Stimulated activated CD4-positive, alpha-beta T cell treated with anti-CD3 and anti-CD28 coated beads, Interleukin-12 subunit alpha, Interleukin-12 subunit beta, amount 100 ng/mL, for 48 hours (primary cell): ENCODE measurements around the gene CARD10.
"Not testable (repeated sequence)": the region's sequence is repeated elsewhere in the genome, so short reads cannot be mapped to it uniquely, and the experiment has no call there.

Experiments
- DNase-seq, 3 donors: peaks; one replicate each; pipeline ENCODE4 v3.0.0-alpha.2; 2020; ENCODE audit warnings: low read depth in 2 of 3, low spot score in 1 of 3

CARD10 gene

DNA sequence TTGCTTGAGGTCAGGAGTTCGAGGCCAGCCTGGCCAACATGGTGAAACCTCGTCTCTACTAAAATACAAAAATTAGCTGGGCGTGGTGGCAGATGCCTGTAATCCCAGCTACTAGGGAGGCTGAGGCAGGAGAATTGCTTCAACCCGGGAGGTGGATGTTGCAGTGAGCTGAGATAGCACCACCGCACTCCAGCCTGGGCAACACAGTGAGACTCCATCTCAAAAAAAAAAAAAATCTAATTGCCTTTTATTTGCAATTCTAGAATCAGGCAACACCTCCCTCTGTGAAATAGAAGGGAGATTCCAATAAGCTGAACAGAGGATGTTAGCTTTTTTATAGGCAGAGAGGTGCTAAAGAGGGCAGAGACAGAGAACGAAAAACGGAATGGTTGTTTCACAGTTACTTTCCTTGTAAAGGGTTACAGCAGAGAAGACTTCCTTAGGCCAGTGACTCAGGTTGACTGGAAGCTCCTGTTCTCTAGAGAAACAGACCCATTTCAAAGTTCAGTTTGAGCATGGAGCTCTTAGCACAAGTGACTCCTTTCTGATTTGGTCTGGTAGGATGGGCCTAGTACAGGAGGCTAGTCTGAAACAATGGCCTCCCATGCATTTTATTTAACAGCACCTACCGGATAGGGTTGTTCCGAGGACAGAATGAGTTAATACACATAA is 8.0 kb upstream of the CARD10 start:
- DNase-seq: not testable (repeated sequence)

DNA sequence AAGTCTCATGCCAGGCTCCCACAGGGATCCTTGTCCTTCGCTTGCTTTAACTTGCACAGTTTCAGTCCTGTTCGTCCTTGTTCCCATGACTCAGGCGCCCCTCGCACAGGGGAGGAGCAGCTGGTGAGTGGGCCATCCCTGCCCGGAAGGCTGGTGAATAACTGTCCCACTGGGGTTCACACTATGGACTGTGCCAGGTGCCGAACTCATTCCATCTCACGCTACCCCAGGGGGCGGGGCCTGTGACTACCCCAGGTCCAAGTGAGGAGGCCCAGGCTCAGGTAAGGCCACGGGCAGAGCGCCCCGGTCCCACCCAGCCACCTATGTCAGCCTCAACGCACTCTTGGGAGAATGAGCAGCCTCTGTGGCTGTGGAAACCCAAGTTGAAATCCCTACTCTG is 7.2 kb upstream of the CARD10 start:
- no peak for DNase-seq

- no peak for DNase-seq
These were observed 6.6 kb upstream of the CARD10 start for GRCh38 chr22:37525746-37526350.

DNA sequence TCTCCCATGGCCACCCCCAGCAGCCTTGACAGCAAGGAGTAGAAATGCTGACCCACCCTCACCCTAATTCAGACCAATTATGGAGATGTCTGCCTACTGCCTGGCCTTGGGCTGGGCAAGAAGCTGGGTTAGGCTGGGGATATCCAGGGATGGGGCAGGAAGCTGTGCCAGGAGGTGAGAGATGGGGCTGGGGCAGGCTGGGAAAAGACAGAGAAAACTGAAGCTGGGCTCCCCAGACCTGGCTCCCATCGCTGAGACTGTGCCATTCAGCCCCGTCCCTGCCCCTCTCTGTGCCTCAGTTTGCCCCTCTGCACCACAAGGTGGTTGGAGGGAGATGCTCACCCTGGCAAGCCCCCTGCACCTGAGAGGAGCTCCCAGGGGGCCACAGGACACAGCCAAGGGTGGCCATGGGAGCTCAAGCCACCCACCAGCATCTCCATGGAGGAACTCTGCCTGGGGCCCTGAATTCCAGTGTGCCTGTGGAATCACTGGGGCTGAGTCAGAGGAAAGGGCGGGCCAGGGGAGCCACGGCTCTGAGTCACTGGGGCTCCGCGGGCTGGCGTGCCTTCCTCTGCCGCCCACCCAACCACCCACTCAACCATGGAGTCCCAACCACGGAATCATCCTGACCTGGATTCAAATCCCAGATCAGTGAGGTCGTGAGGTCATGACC is 6.0 kb upstream of the CARD10 start:
- peak in 1 of 3 donors; percentile 16 for DNase-seq

GRCh38 chr22:37522482-37522881 is 3.3 kb upstream of the CARD10 start:
- DNase-seq: no peak

DNA sequence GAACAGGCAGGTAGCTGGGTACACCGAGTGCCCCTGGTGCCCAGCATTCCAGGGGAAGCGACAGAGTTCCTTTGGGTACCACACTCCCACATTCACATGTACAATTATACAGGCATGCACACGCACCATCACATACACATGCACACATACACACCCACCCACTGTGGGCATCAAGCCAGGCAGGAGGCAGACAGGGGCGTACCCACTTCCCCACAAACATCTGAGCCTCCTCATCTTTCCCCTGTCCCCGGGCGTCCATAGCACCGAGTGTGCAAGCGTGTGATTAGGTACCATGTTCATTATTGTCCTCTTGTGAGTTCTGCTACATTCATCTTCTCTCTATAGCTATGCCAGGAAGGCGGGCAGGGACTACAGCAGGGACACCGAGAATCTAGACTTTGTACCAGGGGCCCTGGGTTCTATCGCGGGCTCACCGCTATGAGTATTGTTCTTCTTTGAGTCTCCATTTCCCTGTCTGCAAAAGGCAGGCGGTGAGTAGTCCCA is 2.1 kb upstream of the CARD10 start:
- no peak for DNase-seq

DNA sequence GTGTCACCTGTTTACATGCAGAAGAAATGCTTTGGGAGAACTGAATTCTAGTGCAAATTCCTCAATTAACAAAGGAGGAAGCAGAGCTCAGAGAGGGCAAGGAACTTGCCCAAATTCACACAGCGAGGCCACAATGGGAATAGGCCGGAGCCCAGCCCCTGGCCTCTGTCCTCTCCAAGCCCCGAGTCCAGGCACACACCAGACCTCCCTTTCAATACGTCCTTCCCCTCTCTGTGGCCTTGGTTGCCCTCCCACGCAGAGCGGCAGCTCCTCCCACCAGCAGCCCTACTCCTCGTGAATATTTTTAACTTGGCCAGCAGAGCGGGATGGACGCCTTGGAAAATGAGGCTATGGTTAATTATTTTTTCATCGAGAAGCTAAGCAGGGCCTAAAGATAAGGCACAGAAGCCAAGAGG is 1.6 kb upstream of the CARD10 start:
- no peak for DNase-seq

DNA sequence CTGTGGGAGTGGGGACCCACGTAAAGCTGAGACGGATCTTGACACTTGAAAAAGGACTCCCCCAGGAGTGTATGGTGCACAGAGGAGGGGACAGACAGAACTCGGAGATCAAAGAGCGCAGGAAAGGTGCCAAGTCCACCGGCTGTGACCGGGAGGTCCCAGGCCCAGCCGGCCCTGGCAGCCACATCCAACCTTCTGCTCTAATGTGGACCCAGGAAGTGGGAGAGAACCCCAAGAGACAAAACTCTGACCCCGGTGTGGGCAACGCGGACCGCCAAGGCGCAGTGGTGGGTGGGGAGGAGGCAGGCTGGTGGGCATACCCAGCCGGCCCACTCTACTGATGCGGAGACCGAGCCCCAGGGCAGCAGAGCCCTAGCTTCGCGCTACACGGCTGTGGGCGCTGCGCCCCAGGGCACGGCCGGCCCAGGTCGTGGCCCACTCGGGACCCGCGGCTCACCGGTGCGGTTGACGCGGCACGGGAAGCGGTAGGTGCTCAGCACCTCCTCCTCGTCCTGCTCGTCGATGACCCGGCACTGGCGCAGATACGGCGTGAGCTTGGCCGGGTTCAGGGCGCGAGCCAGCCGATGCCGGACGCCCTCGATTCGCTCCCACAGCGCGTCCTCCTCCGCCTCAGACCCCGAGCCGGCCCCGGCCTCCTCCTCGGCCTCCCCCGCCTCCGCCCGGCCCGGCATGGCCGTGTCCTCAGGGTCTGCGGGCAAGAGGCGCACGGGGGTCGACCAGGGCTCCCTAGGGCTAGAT is 527 bp downstream of the CARD10 start:
- DNase-seq: no peak

- DNase-seq: no peak
These were observed 1.3 kb downstream of the CARD10 start for GRCh38 chr22:37517826-37518450.

DNA sequence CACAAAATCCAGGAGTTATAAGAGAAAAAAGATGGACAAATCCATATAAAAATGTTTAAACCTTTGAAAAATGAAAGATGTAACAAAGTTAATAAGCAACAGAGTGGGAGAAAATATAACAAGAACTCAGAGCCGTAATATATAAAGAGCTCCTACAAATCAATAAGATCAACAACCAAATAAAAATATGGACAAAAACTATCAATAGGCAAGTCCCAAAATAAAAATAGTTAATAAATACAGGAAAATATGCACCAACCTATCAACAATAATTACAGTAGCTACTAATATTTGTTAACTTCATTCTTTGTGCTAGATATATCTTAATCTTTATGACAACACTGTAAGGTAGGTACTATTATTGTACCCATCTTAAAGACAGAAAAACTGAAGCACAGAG is 2.8 kb downstream of the CARD10 start:
- DNase-seq: no peak

DNA sequence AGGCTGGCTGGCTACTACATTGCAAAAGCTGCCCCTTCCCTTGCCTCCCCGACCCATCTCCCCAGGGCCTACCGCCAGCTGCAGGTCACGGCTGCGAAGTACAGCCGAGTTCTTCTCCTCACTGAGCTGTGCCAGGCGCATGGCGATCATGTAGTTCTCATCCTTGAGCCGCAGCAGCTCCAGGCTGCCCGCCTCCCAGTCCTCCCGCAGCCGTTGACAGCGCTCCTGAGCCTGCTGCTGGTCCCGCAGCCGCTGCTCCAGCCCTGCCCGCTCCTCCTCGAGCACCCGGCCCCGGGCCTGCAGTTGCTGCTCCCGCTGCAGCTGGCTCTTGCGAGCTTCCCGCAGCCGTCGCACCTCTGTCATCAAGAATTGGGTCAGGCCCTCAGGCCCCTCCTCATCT is 3.3 kb downstream of the CARD10 start:
- DNase-seq: no peak

DNA sequence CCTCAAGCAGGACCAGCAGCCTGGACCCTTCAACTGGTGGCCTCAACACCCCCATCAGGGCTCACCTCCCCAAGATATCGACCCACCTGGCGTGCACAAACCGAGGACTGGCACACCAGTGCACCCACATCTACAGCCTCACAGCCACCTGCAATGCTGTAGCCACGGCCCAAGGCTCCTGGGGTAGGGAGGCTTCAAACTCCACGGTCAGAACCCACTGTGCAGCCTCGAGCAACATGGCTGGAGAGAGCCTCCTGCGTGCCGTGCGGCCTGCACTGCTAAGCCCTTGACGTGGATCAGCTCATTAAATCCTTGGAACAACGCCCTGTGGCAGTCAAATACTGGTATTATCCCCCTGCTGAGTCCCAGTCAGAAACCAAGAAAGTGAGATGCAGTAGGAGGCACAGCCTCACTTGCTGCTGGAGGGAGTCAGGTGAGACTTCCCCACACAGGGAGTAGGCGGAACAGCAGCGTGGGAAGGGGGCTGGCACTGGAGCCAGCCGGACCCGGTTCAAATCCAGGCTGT is 4.6 kb downstream of the CARD10 start:
- no peak for DNase-seq

GRCh38 chr22:37511395-37512104 is 7.7 kb downstream of the CARD10 start:
- DNase-seq: no peak

GRCh38 chr22:37510091-37510490 is 9.1 kb downstream of the CARD10 start:
- no peak for DNase-seq

GRCh38 chr22:37509059-37509860 is 10.0 kb downstream of the CARD10 start:
- no peak for DNase-seq

DNA sequence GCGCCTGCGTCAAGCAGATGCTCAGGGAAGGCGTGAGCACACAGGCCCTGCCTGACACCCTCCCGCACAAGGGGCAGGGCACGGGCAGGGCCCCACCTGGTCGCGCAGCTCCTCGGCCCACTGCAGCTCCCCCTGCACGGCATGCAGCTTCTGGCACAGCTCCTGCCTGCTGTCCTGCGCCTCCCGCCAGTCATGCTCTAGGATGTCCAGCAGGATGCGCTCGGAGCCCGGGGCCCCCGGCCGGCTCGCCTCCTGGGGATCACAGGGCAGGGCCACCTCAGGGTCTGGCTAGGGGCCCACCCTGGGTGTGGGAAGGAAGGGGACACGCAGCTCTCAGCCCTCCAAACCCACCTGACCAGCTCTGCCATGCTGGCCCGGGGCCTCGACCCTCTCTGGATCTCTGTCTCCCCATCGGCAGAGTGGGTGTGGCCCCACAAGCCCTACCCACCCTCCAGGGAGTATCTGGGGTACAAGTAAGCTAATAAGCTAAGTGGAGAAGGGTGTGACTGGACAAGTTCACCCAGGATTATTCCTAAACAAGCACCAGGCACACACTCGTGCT is 10.7 kb downstream of the CARD10 start:
- no peak for DNase-seq

GRCh38 chr22:37507731-37508130 is 11.5 kb downstream of the CARD10 start:
- no peak for DNase-seq

DNA sequence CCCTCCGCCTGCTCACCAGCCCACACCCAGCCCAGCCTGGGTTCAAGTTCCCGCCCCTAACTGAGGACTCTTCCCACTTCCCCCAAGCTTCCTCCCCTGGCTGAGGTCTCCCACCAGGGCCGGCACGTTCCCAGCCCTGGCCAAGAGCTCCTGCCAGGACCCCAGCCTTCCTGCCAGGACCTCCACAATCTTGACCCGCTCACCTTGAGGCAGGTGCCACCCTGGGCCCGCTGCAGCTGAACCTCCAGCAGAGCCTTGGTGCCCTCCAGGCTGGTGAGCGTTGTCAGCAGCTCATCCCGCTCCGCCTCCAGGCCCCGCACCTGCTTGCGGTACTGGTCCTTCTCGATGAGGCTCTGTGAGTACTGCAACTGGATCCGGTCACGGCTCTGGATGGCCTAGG is 13.2 kb downstream of the CARD10 start:
- DNase-seq: no peak

GRCh38 chr22:37505565-37505964 is 13.7 kb downstream of the CARD10 start:
- DNase-seq: no peak
